Peyer's patch (tissue), 4 donors: ENCODE results near the gene RAPGEF5. TPM values are rescaled to one million over a fixed set of nuclear protein-coding genes. Genes with fewer than 3 reads are reported as not detected.

Experiments used
- DNase-seq, 3 donors: peaks; one replicate each; pipeline ENCODE4 v3.0.0-alpha.2; 2017 to 2019
- H3K27ac ChIP-seq, 4 donors: fragments of 200-600 bp; sonication (generic); one replicate each; pipeline ENCODE4 v1.5.1; 2016 to 2019
- H3K27me3 ChIP-seq, 2 donors: fragments of 200-600 bp; sonication (generic); one replicate each; pipeline ENCODE4 v1.5.1; 2019
- H3K36me3 ChIP-seq, 3 donors: fragments of 200-600 bp; sonication (generic); one replicate each; pipeline ENCODE4 v1.5.1; 2016 to 2019
- H3K4me1 ChIP-seq, 4 donors: fragments of 200-600 bp; sonication (generic); one replicate each; pipeline ENCODE4 v1.5.1; 2016 to 2019
- H3K4me3 ChIP-seq, 4 donors: fragments of 200-600 bp; sonication (generic); 1 replicate in 3 of 4; 2 replicates in 1 of 4; pipeline ENCODE4 v1.5.1; 2016 to 2019; ENCODE audit warnings: mild to moderate bottlenecking in 1 of 4
- H3K9me3 ChIP-seq, 4 donors: fragments of 200-600 bp; sonication (generic); one replicate each; pipeline ENCODE4 v1.5.1; 2016 to 2019; ENCODE audit warnings: mild to moderate bottlenecking in 1 of 4
- CTCF ChIP-seq, 6 experiments: fragments of 450-650 bp in 4 of 6; fragments of 200-600 bp in 2 of 6; sonication (generic) in 1 of 6; IDR thresholded peaks; one replicate each; pipeline ENCODE4 v1.5.1; 2017 to 2019; ENCODE audit warnings: antibody characterized with exemption in 6 of 6, mild to moderate bottlenecking in 3 of 6, moderate library complexity in 1 of 6
- POLR2A ChIP-seq, 2 donors: fragments of 450-650 bp; IDR thresholded peaks; one replicate each; pipeline ENCODE4 v1.5.1; 2017; ENCODE audit warnings: antibody characterized with exemption in 2 of 2, mild to moderate bottlenecking in 2 of 2, moderate library complexity in 2 of 2
- total RNA-seq, 4 donors: library from RNA; depleted of rRNA; stranded (reverse); fragments of >200 nt; gene quantifications; one replicate each; pipeline ENCODE4 v1.1.0, GENCODE V29; 2016

Gene RAPGEF5
- total RNA-seq, 4 donors from 2014 or later = 92.8 to 144 (median 111) TPM

GRCh38 chr7:22348379-22348778 is 8.6 kb downstream of the RAPGEF5 start:
- Histone ChIP-seq H3K27me3 (no peaks in the 10 kb centered on the region), H3K4me3 (no peak overlapping the region), H3K27ac (no peak overlapping the region), H3K36me3 (no peaks in the 10 kb centered on the region), H3K4me1 (no peaks in the 10 kb centered on the region), H3K9me3 (no peaks in the 10 kb centered on the region)
- TF ChIP-seq POLR2A (IDR thresholded peaks at IDR 0.05) (no peak), CTCF (IDR thresholded peaks at IDR 0.05) (no peak)
- DNase-seq = no peak

GRCh38 chr7:22346383-22347107 is 10.4 kb downstream of the RAPGEF5 start:
- Histone ChIP-seq H3K27ac (peak overlapping the region in 2 of 4 donors; percentile 63 to 78), H3K36me3 (no peaks in the 10 kb centered on the region), H3K9me3 (no peaks in the 10 kb centered on the region), H3K4me1 (no peaks in the 10 kb centered on the region), H3K27me3 (no peaks in the 10 kb centered on the region), H3K4me3 (no peak overlapping the region)
- TF ChIP-seq POLR2A (IDR thresholded peaks at IDR 0.05) (no peak), CTCF (IDR thresholded peaks at IDR 0.05) (no peak)
- DNase-seq = no peak

- no peak for DNase-seq
- H3K27me3 ChIP-seq = no peaks in the 10 kb centered on the region
- TF ChIP-seq CTCF (IDR thresholded peaks at IDR 0.05) = no peak
- no peak for TF ChIP-seq POLR2A (IDR thresholded peaks at IDR 0.05)
- H3K4me1 ChIP-seq = peaks cover 0 to 10% (median 0%) of the 10 kb centered on the region in 4 donors
- no peak overlapping the region for H3K27ac ChIP-seq
- no peaks in the 10 kb centered on the region for H3K36me3 ChIP-seq
- no peaks in the 10 kb centered on the region for H3K9me3 ChIP-seq
- no peak overlapping the region for H3K4me3 ChIP-seq
These were observed 12.3 kb downstream of the RAPGEF5 start for GRCh38 chr7:22344655-22345054.

- no peak overlapping the region for H3K27ac ChIP-seq
- peaks cover 0 to 10% (median 0%) of the 10 kb centered on the region in 4 donors for H3K4me1 ChIP-seq
- no peaks in the 10 kb centered on the region for H3K9me3 ChIP-seq
- no peaks in the 10 kb centered on the region for H3K36me3 ChIP-seq
- H3K4me3 ChIP-seq = no peak overlapping the region
- no peaks in the 10 kb centered on the region for H3K27me3 ChIP-seq
- TF ChIP-seq CTCF (IDR thresholded peaks at IDR 0.05) (no peak), POLR2A (IDR thresholded peaks at IDR 0.05) (no peak)
- no peak for DNase-seq
These were observed 13.3 kb downstream of the RAPGEF5 start for GRCh38 chr7:22343612-22344011.

GRCh38 chr7:22343071-22343470 is 13.9 kb downstream of the RAPGEF5 start:
- TF ChIP-seq POLR2A (IDR thresholded peaks at IDR 0.05) (no peak), CTCF (IDR thresholded peaks at IDR 0.05) (no peak)
- no peak for DNase-seq
- H3K27me3 ChIP-seq = no peaks in the 10 kb centered on the region
- no peak overlapping the region for H3K27ac ChIP-seq
- H3K36me3 ChIP-seq = no peaks in the 10 kb centered on the region
- H3K9me3 ChIP-seq = no peaks in the 10 kb centered on the region
- peaks cover 0 to 10% (median 0%) of the 10 kb centered on the region in 4 donors for H3K4me1 ChIP-seq
- H3K4me3 ChIP-seq = no peak overlapping the region
